Stomach smooth muscle (tissue), 2 donors: ENCODE results near the gene S100A10.

Experiments
- H3K27ac ChIP-seq: one replicate; pipeline ENCODE4 v1.7.0; 2013; ENCODE audit warnings: mild to moderate bottlenecking, low read length, inconsistent platforms
- H3K27me3 ChIP-seq, 2 donors: one replicate each; pipeline ENCODE4 v1.7.0; 2013; ENCODE audit warnings: low read length in 2 of 2; ENCODE audit not compliant: insufficient read depth in 2 of 2, control insufficient read depth in 1 of 2
- H3K36me3 ChIP-seq, 2 donors: one replicate each; pipeline ENCODE4 v1.7.0; 2013; ENCODE audit warnings: low read length in 2 of 2; ENCODE audit not compliant: control insufficient read depth in 2 of 2, insufficient read depth in 2 of 2
- H3K4me1 ChIP-seq: one replicate; pipeline ENCODE4 v1.7.0; 2013; ENCODE audit warnings: low read length; ENCODE audit not compliant: control insufficient read depth, insufficient read depth
- H3K4me3 ChIP-seq, 2 donors: one replicate each; pipeline ENCODE4 v1.7.0; 2013; ENCODE audit warnings: low read length in 2 of 2
- H3K9ac ChIP-seq, 2 donors: one replicate each; pipeline ENCODE4 v1.7.0; 2013; ENCODE audit warnings: low read length in 2 of 2, mild to moderate bottlenecking in 1 of 2
- H3K9me3 ChIP-seq, 2 donors: one replicate each; pipeline ENCODE4 v1.7.0; 2013; ENCODE audit warnings: low read length in 2 of 2; ENCODE audit not compliant: control insufficient read depth in 2 of 2
- donor health status: healthy.
- donor health status: Pancreatic carcinoma.

The S100A10 gene, protein sequence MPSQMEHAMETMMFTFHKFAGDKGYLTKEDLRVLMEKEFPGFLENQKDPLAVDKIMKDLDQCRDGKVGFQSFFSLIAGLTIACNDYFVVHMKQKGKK

DNA sequence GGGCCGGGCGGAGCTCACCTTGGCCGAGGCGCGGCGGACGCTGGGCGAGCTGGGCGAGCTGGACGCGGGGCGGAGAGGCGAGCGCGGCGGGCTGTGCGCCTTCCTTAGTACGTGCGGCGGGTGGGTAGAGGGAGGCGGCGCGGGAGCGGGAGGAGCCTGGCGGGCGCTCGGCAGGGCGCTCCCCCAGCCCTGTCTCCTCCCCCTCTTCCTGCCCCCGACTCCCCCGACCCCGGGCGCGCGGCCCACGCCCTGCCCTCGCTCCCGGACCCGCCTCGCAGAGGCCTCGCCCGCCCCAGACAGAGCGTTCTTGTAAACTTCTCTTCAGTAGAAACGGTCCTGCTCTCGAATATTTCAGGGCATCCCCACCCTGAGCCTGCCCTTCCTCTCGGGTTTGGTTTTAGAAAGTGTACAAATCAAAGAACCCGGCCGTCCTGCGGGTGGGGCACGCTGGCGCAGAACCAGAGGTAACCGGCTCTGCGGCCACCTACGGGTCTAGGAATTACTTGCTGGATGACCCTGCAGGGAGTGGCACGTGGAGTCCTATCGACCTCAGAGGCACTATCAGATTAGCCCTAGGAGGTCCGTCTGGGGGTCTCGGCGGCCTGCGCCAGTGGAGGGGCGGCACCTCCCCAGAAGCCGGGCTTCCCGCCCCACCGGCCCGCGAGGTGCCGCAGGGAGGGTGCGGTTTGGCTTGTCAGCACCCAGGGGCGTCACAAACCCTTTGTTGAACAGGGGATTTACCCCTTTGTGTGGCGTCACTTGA lies at the start of gene S100A10:
S100A10 (minus strand) TSS at position 126 of the 763 bp plus-strand sequence. CDS start 7,629 bp downstream, outside the sequence.
- H3K4me3 ChIP-seq: peak within 1 kb of the TSS; percentile 60 to 91
- peak within 1 kb of the TSS; percentile 84 for H3K27ac ChIP-seq
- no peaks in the 10 kb centered on the region for H3K27me3 ChIP-seq
- H3K9ac ChIP-seq: peak within 1 kb of the TSS; percentile 64 to 88
- no peaks in the 10 kb centered on the region for H3K9me3 ChIP-seq
- H3K4me1 ChIP-seq: peaks cover 47% of the 10 kb centered on the region
- H3K36me3 ChIP-seq: no peaks in the 10 kb centered on the region

DNA sequence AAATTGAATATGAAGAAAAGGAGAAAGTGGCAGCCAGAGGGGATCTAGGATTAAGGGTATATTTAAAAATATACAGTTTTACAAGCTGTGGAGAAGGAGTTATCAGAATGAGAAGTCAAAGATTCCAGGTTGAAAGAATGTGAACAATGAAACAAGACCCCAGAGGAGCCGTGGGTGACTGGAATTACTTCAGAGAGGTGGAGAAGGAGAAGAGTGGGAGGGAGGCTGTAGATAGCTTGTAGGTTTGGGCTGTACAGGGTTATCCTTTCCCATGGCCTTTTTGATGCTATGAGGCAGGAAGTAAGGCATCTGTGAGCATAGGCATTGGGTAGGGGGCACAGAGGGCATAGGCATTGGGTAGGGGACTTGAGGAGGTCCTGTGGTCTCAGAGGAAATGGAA lies 48.4 kb upstream of the S100A10 start:
- H3K4me3 ChIP-seq: no peak overlapping the region
- no peak overlapping the region for H3K27ac ChIP-seq
- peaks cover 0 to 6% of the 10 kb centered on the region in 2 donors for H3K27me3 ChIP-seq
- H3K36me3 ChIP-seq: no peaks in the 10 kb centered on the region
- no peak overlapping the region for H3K9ac ChIP-seq
- no peaks in the 10 kb centered on the region for H3K9me3 ChIP-seq
- peaks cover 2% of the 10 kb centered on the region for H3K4me1 ChIP-seq

DNA sequence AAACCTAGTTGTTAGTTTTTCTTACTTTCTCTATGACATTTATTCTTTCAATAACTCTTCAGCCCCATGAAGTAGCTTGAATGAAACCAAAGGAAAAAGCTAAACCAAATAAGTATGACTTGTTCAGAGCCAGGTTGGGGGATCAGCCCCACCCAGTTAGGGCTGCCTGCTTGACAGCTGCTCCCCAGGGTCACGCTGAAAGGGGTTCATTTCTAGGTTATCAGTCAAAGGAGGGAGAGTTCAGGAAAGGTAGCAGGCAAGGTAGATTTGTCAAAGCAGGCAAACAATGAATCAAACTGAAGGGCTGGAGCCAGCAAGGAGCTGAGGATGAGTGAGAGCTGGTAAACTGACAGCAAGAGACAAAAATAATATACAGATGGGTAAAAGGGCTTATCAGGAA lies 46.2 kb upstream of the S100A10 start:
- Histone ChIP-seq H3K9ac (no peak overlapping the region), H3K27ac (no peak overlapping the region), H3K36me3 (no peaks in the 10 kb centered on the region), H3K27me3 (peaks cover 0 to 6% of the 10 kb centered on the region in 2 donors), H3K4me1 (peaks cover 10% of the 10 kb centered on the region), H3K4me3 (no peak overlapping the region), H3K9me3 (no peaks in the 10 kb centered on the region)

DNA sequence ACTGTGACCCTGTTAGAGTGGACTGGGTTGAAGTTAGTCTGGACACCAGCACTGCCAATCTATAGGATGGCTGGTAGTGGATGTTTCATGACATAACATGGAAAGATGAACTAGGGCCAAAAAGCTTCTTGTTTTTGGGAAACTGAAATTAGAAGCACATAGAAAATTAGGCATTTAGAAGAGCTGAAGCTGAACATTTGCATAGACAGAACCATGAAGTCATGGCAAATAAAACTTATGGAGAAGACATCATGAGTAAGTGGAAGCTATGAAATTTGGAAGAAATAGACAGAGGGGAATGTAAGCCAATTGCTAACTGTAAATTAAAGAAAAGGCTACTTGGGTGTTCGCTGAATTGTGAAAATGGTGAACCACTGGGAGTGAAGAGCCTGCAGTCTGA lies 45.8 kb upstream of the S100A10 start:
- H3K9me3 ChIP-seq: no peaks in the 10 kb centered on the region
- no peak overlapping the region for H3K27ac ChIP-seq
- peaks cover 12% of the 10 kb centered on the region for H3K4me1 ChIP-seq
- no peaks in the 10 kb centered on the region for H3K36me3 ChIP-seq
- no peak overlapping the region for H3K9ac ChIP-seq
- H3K27me3 ChIP-seq: peaks cover 0 to 6% of the 10 kb centered on the region in 2 donors
- no peak overlapping the region for H3K4me3 ChIP-seq

DNA sequence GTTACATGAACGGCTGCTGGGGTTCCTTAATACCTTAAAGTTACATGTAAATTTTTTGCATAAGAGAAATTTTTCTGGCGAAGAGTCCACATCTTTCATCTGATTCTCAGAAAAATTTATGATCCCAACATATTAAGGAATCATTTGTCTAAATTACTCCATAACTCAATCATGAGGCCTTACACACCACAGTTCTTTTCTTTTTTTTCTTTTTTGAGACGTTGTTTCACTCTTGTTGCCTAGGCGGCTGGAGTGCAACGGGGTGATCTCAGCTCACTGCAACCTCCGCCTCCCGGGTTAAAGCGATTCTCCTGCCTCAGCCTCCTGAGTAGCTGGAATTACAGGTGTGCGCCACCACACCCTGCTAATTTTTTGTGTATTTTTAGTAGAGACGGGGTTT lies 45.2 kb upstream of the S100A10 start:
- Histone ChIP-seq H3K9ac (no peak overlapping the region), H3K27me3 (peaks cover 0 to 6% of the 10 kb centered on the region in 2 donors), H3K4me1 (peaks cover 12% of the 10 kb centered on the region), H3K9me3 (no peaks in the 10 kb centered on the region), H3K27ac (no peak overlapping the region), H3K36me3 (no peaks in the 10 kb centered on the region), H3K4me3 (no peak overlapping the region)

DNA sequence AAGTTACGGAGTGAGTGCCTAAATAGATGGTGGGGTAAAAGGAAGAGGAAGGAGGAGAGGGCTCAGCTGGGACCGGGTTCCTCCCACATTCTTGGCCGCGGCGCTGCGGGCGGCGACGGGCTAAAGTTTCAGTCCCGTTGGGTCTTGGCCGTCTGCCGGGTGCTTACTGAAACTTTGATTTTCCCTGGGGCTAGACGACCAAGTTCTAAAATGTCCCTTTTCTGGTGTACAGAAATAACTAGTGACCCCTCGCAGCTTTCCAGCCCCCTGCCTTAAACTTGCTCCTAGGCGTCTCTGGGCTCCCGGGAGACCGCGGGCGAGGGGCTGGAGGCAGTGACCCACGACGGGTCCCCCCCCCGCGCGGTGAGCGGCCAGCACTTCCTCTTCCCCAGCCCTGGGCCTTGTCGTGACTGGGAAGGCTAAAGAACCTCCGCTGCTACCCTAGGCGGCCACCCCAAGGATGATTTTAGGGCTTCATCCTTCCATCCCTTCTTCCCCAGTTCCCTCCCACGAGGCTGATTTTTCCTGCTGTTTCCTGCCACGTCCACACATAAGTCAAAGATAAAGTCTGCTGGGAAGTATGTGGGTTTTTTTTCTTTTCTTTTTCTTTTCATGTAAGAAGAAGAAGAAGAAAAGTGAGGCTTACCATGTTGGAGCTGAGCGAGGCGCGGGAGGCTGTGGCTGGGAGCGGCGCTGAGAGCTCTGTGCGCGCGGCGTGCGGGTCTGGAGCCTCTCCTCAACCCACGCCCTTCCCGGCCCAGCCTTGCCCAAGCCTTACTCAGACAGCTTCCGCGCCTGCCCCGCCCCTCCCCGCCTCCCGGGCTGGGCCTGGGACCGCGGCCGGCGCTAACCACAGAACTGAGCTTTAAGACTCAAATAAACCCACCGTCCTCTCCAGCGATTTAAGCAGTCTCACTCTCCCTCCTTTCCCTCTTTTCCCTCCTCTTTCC lies 42.9 kb upstream of the S100A10 start, which contains the start of gene S100A11:
S100A11 (minus strand) TSS at position 738 of the 950 bp plus-strand sequence; CDS start at position 649, 89 bp downstream.
- Histone ChIP-seq H3K27me3 (peaks cover 0 to 2% of the 10 kb centered on the region in 2 donors), H3K9me3 (no peaks in the 10 kb centered on the region), H3K27ac (peak within 1 kb of the TSS; percentile 76), H3K9ac (peak within 1 kb of the TSS; percentile 90), H3K4me3 (peak within 1 kb of the TSS; percentile 84 to 90), H3K4me1 (peaks cover 12% of the 10 kb centered on the region), H3K36me3 (peaks cover 5 to 7% of the 10 kb centered on the region in 2 donors)

DNA sequence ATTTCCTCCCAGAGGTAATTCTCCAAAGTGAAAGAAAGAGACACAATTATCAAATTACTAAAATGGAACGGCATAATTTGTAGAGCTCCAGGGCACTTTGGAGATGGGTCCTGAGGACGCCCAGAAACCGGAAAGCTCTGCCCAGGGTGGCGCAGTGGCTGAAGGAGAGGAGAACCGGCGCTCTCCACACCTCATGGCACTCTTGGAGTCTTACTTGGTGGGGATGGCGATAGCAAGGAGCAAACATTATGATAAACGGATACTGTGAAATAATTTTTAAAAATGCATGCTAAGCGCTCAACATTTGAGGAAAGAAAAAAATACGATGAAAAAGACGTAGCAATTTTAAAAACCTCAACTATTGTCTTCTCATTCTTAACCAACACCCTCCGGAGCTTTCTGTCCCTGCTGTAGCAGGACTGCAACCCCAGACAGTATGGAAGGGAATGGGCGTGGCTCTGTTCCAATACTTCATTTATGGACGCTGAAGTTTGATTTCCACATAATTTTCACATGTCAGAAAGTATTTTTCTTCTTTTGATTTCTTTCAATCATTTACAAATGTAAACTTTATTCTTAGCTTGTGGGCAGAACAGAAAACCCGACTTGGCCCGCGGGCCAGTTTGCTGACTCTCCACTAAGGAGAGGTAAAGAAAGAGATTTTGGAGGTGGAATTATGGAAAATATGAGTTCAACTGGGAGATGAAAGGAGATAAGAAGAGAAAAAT lies 42.0 kb upstream of the S100A10 start:
- Histone ChIP-seq H3K9me3 (no peaks in the 10 kb centered on the region), H3K4me3 (peak overlapping the region; percentile 84 to 90), H3K4me1 (peaks cover 12% of the 10 kb centered on the region), H3K27ac (peak overlapping the region; percentile 76), H3K9ac (peak overlapping the region; percentile 90), H3K27me3 (no peaks in the 10 kb centered on the region), H3K36me3 (peaks cover 5 to 7% of the 10 kb centered on the region in 2 donors)

DNA sequence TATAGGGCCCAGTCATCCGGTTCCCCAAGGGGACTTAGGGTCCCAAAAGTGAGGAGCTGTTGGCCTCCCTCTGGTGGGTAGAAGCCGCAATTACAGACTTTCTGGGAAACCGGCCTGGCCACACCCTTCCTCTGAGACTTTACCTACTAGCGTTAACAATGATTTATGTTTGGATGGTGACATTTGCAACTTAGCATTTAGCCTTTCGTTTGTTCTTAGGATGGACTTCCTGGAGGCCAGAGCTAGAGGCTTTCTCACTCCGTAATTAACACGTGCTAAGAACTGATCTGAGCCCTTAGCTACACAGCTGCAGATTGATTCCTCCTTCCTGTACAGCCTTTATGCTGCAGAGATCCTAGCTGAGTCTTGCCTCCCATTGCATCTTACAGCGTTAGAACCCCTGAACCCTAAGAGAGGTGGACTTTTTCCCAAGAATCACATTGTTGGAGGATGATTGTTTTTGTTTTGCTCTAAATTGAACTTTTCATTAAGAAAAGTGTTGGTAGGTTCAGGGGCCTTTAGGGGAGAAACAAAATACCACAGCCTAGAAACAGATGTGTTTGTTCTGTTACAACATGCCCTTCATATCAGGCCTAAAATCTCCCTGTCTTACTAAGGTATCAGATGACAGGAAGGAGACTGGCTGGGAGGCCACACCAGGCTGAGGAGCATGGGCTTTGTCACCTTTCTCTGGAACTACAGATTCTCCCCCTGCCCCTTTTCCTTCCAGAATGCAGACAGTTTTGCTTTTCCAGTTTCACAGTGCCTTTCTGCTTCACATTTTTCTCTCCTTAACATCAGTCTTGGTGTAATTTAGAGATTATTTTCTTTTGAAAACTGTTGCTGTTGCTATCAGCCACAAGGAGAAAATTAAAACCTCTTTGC lies 41.2 kb upstream of the S100A10 start:
- peaks cover 12% of the 10 kb centered on the region for H3K4me1 ChIP-seq
- H3K27me3 ChIP-seq: no peaks in the 10 kb centered on the region
- peaks cover 5 to 7% of the 10 kb centered on the region in 2 donors for H3K36me3 ChIP-seq
- peak overlapping the region; percentile 84 to 90 for H3K4me3 ChIP-seq
- H3K9me3 ChIP-seq: no peaks in the 10 kb centered on the region
- peak overlapping the region; percentile 21 to 90 for H3K9ac ChIP-seq
- H3K27ac ChIP-seq: peak overlapping the region; percentile 31

DNA sequence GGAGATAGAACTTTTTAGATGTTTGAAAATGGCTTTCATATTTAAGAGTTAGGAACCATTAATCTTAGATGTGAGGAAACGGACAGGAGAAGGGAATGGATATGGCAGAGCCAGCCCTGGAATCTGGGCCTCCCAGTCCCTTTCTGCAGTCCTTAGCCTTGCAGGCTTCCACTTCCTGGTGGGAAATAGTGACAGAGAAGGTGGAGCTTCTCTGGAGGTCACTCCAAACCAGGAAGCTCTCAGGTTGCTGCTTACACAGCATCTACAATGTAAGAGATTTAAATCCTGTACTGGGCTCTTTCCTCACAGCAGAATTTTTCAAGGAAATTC lies 40.6 kb upstream of the S100A10 start:
- H3K27me3 ChIP-seq: no peaks in the 10 kb centered on the region
- H3K9me3 ChIP-seq: no peaks in the 10 kb centered on the region
- H3K36me3 ChIP-seq: peaks cover 5 to 7% of the 10 kb centered on the region in 2 donors
- peak overlapping the region; percentile 31 for H3K27ac ChIP-seq
- peaks cover 12% of the 10 kb centered on the region for H3K4me1 ChIP-seq
- peak overlapping the region in 1 of 2 donors; percentile 84 for H3K4me3 ChIP-seq
- H3K9ac ChIP-seq: no peak overlapping the region
